PC-3 (cell line): ENCODE data around the gene GLOD5.

Experiments
- EZH2 ChIP-seq: fragments of 300-600 bp; sonication (generic); IDR thresholded peaks from one replicate; pipeline ENCODE4 v1.6.1; 2017; ENCODE audit warnings: antibody characterized with exemption, mild to moderate bottlenecking, low read length; ENCODE audit not compliant: unreplicated experiment
- TF ChIP-seq, protein P1 (sequence below): fragments of 300-600 bp; sonication (generic); conservative IDR thresholded peaks from 2 replicates; pipeline ENCODE4 v1.5.1; 2017; ENCODE audit warnings: antibody characterized with exemption, low read depth, mild to moderate bottlenecking, low read length

DNA sequence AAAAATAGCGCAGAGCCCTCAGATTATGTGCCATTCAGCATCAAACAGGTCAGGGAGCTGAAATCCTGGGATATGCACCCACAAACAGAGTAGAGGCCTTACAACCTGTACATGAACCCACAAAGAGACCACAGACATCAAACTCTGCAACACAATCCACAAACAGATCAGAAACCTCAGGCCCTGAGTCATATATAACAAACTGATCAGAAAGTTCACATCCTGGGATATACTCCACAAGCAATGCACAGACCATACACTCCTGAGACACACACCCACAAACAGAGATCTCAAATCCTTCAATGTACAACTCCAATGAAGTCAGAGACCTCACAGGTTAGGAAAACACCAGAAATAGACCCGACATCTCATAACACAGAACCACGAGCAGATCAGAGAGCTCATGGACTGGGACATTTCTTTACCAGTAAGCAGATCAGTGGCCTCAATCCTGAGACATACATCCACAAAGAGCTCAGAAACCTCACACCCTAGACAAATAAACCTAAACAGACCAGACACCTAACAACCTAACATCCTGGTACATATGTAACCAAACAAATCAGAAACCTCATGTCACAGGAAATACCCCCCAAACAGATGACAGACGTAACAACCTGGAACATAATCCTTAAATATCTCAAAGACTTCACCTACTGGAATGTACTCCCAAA lies 40.8 kb upstream of the GLOD5 start:
- TF ChIP-seq, protein P1, sequence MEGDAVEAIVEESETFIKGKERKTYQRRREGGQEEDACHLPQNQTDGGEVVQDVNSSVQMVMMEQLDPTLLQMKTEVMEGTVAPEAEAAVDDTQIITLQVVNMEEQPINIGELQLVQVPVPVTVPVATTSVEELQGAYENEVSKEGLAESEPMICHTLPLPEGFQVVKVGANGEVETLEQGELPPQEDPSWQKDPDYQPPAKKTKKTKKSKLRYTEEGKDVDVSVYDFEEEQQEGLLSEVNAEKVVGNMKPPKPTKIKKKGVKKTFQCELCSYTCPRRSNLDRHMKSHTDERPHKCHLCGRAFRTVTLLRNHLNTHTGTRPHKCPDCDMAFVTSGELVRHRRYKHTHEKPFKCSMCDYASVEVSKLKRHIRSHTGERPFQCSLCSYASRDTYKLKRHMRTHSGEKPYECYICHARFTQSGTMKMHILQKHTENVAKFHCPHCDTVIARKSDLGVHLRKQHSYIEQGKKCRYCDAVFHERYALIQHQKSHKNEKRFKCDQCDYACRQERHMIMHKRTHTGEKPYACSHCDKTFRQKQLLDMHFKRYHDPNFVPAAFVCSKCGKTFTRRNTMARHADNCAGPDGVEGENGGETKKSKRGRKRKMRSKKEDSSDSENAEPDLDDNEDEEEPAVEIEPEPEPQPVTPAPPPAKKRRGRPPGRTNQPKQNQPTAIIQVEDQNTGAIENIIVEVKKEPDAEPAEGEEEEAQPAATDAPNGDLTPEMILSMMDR = no peak
- no peak for TF ChIP-seq EZH2
